GM12865 (cell line): ENCODE data around the gene NELFB.

Experiments
- DNase-seq: peaks from one replicate; pipeline ENCODE4 v3.0.0; 2010; ENCODE audit warnings: low read depth
- H3K4me3 ChIP-seq: 2 replicates; pipeline ENCODE4 v1.5.1; 2011; ENCODE audit warnings: mild to moderate bottlenecking, low read depth, low read length, control low read depth
- CTCF ChIP-seq: IDR thresholded peaks from 2 replicates; pipeline ENCODE4 v1.5.1; 2011; ENCODE audit warnings: low read length, control low read depth, low read depth, inconsistent platforms; ENCODE audit not compliant: insufficient read depth; ENCODE audit errors: missing control alignments

Gene NELFB

DNA sequence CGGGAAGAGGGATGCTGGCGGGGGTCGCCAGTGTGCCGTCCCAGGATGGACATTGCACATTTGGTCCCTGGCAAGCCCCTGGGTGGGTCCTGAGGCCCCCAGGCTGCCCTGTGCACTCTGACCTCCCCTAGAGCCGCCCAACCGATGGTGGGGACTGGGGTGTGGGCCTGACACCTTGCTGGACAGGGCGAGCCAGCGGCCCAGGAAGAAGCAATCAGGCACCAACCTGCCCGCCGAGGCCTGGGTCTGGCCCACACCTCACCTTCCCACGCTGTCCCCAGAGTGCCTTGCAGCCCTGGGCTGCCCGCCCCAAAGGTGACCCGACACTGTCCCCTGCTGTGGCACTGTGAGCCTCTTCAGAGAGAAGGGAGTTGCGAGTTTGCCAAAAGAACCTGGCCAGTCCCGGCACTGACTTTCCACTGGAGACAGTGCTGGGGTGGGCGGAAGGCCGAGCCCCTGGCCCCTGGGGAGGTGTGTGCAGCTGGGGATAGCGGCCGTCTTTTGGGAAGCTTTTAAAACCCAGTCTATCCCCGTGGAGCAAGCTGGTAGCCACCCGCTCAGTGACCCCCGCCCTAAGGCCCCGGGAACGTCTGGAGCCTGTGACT, 58.9 kb downstream of the NELFB start:
- no peak for TF ChIP-seq CTCF
- H3K4me3 ChIP-seq: no peak overlapping the region
- DNase-seq: no peak

DNA sequence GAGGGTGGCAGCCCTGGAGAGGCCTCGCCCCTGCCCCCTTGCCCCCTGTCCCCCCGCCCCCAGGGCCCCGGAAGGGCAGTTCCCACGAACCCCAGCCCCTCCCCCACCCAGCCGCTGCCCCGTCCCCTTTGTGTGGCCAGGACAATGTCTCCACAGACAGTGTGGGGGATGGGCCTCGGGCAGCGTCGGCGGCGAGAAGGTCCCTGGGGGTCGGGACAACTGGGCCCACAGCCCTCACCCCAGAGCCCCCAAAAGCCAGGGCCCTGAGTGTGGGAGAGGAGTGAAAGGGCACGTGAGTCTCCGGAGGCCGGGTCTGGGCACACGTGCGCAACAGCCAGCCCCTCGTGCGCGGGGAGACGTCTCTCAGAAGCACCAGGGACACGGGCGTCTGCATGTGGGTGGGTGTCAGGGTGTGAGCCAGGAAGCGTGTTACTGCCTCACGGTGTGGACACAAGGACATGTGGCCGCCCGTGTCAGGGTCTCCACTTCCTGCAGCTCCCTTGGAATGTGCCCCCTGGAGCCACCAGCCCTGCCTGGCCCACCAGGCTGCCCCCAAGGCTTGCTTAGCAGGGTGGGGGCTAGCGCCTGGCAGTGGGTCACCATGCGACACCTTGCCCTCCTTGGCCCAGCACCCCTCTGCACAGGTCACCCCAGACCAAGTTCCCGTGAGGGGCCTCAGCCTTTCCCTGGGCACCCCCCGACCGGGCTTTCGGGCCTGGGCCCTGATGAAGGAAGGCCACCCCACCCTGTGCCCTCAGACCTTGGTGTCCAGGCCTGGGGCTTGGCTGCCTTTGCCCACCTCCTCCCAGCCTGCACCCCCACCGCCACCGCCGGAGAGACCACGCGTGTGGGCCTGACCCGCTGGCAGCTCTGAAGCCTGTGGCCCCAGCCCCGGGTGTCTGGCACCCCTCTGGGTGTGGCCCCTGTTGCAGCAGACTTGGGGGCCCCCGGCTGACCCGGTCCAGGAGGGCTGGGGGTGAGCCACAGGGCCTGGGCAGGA, 59.7 kb downstream of the NELFB start:
- no peak for DNase-seq
- no peak for TF ChIP-seq CTCF
- no peak overlapping the region for H3K4me3 ChIP-seq

GRCh38 chr9:137315581-137316011, 60.5 kb downstream of the NELFB start:
- TF ChIP-seq CTCF: no peak
- no peak overlapping the region for H3K4me3 ChIP-seq
- no peak for DNase-seq

- H3K4me3 ChIP-seq: peak overlapping the region; percentile 48
- no peak for TF ChIP-seq CTCF
- peak; percentile 61 for DNase-seq
Measured at GRCh38 chr9:137316012-137316981, 61.2 kb downstream of the NELFB start.

DNA sequence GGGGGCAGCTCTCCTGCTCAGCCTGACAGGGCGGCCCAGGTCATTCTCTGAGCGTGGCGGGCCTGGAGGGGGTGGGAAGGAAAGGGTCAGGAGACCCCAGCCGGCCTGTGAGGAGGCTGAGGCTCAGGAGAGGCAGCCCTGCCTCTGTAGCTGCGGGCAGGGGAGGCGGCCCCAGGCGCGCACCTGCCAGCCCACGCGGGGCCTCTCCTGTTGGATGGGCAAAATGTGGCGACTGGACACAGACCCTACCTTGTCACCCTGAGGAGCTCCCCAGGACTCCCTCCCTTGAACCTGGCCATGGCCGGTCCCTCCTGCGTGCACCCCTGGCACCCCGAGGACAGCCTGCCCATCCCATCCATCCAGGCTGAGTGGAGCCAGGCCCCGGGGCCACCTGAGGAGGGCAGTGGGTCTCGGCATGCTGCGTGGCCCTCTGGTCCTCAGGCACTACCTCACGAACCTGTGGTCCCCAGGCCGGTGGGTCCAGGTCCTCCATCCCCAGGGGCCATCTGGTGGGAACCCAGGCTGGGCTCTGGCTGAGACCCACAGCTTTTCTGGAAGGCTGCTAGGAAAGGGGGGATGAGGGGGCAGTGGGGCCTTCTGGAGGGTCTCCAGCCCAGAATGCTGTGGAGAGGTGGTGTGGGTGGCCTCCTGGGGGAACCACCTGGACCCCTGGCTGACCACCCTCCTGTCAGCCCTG, 62.0 kb downstream of the NELFB start:
- no peak for DNase-seq
- H3K4me3 ChIP-seq: no peak overlapping the region; the same call in 1 of the 2 replicates
- TF ChIP-seq CTCF: no peak
